Fibroblast of lung (primary cell): ENCODE results near the gene OGDH. TPM values are rescaled to one million over a fixed set of nuclear protein-coding genes. Genes with fewer than 3 reads are reported as not detected.

Experiments
- DNase-seq, 2 donors: peaks; one replicate each; pipeline versions ENCODE4 v3.0.0 to v3.0.0-alpha.2; 2010; ENCODE audit warnings: low read depth in 2 of 2
- H2AFZ ChIP-seq: 2 replicates; pipeline ENCODE4 v1.5.1; 2012; ENCODE audit warnings: low read length, control low read depth, inconsistent platforms
- H3K27ac ChIP-seq: 2 replicates; pipeline ENCODE4 v1.5.1; 2011; ENCODE audit warnings: low read length, control low read depth; ENCODE audit not compliant: insufficient read depth
- H3K27me3 ChIP-seq: 2 replicates; pipeline ENCODE4 v1.5.1; 2011; ENCODE audit warnings: mild to moderate bottlenecking, low read length; ENCODE audit not compliant: control insufficient read depth, insufficient read depth
- H3K36me3 ChIP-seq: 2 replicates; pipeline ENCODE4 v1.5.1; 2011; ENCODE audit warnings: low read length; ENCODE audit not compliant: control insufficient read depth, insufficient read depth
- H3K4me1 ChIP-seq: 2 replicates; pipeline ENCODE4 v1.5.1; 2011; ENCODE audit warnings: low read length; ENCODE audit not compliant: control insufficient read depth, insufficient read depth; ENCODE audit errors: extremely low read depth
- H3K4me2 ChIP-seq: 2 replicates; pipeline ENCODE4 v1.5.1; 2011; ENCODE audit warnings: low read length, control low read depth; ENCODE audit not compliant: insufficient read depth; ENCODE audit errors: extremely low read depth
- H3K4me3 ChIP-seq, 4 experiments: fragments of 200-600 bp in 1 of 4; sonication (generic) in 1 of 4; replicated peaks in 1 of 4; 2 replicates each; pipeline ENCODE4 v1.5.1; 2011 to 2016; ENCODE audit warnings: low read length in 4 of 4, low read depth in 3 of 4, mild to moderate bottlenecking in 3 of 4, control low read depth in 2 of 4, inconsistent platforms in 1 of 4, mixed read lengths in 1 of 4; ENCODE audit not compliant: insufficient read depth in 1 of 4; ENCODE audit errors: control extremely low read depth in 1 of 4
- H3K79me2 ChIP-seq: 2 replicates; pipeline ENCODE4 v1.5.1; 2012; ENCODE audit warnings: mild to moderate bottlenecking, low read length, inconsistent platforms; ENCODE audit not compliant: control insufficient read depth, insufficient read depth
- H3K9ac ChIP-seq: 2 replicates; pipeline ENCODE4 v1.5.1; 2011; ENCODE audit warnings: mild to moderate bottlenecking, low read length, control low read depth; ENCODE audit not compliant: insufficient read depth
- H3K9me3 ChIP-seq: 2 replicates; pipeline ENCODE4 v1.5.1; 2012; ENCODE audit warnings: low read depth, low read length; ENCODE audit not compliant: control insufficient read depth, insufficient read depth
- H4K20me1 ChIP-seq: 2 replicates; pipeline ENCODE4 v1.5.1; 2011; ENCODE audit warnings: low read length; ENCODE audit not compliant: control insufficient read depth, insufficient read depth; ENCODE audit errors: extremely low read depth
- EZH2 ChIP-seq: IDR thresholded peaks from 2 replicates; pipeline ENCODE4 v1.5.1; 2012; ENCODE audit warnings: low read length, control low read depth, mild to moderate bottlenecking; ENCODE audit errors: missing control alignments
- polyA plus RNA-seq, 2 donors: library from polyadenylated mRNA; depleted of rRNA in 1 of 2; stranded (reverse) in 1 of 2; unstranded in 1 of 2; fragments of >200 nt; gene quantifications; 2 replicates each; pipeline ENCODE4 v1.2.1, GENCODE V29; 2011 to 2012; ENCODE audit warnings: missing spikeins in 1 of 2
- total RNA-seq: library from RNA; depleted of rRNA; stranded (reverse); fragments of >200 nt; gene quantifications from 2 replicates; pipeline ENCODE4 v1.2.1, GENCODE V29; 2014
- TF ChIP-seq, protein P1 (sequence below), 2 donors: IDR thresholded peaks in 1 of 2; conservative IDR thresholded peaks in 1 of 2; 1 replicate in 1 of 2; 2 replicates in 1 of 2; pipeline ENCODE4 v1.5.1; 2011 to 2012; ENCODE audit warnings: low read length in 2 of 2, control low read depth in 1 of 2, inconsistent platforms in 1 of 2, low read depth in 1 of 2, mild to moderate bottlenecking in 1 of 2

OGDH gene
- total and polyA plus RNA-seq, 2 donors (not counting 1 experiment from before 2014, with no cell fraction given): 60.8 to 69.2 TPM

GRCh38 chr7:44738051-44738723 lies 131.8 kb downstream of the OGDH start:
- Histone ChIP-seq H4K20me1 (no peaks in the 10 kb centered on the region), H3K4me3 (no peak overlapping the region), H3K27ac (no peak overlapping the region), H3K79me2 (no peaks in the 10 kb centered on the region), H3K4me2 (no peak overlapping the region), H3K9me3 (no peaks in the 10 kb centered on the region), H3K4me1 (peaks cover 5% of the 10 kb centered on the region), H3K27me3 (no peaks in the 10 kb centered on the region), H2AFZ (no peak overlapping the region), H3K9ac (no peak overlapping the region), H3K36me3 (no peaks in the 10 kb centered on the region)
- TF ChIP-seq, protein P1, sequence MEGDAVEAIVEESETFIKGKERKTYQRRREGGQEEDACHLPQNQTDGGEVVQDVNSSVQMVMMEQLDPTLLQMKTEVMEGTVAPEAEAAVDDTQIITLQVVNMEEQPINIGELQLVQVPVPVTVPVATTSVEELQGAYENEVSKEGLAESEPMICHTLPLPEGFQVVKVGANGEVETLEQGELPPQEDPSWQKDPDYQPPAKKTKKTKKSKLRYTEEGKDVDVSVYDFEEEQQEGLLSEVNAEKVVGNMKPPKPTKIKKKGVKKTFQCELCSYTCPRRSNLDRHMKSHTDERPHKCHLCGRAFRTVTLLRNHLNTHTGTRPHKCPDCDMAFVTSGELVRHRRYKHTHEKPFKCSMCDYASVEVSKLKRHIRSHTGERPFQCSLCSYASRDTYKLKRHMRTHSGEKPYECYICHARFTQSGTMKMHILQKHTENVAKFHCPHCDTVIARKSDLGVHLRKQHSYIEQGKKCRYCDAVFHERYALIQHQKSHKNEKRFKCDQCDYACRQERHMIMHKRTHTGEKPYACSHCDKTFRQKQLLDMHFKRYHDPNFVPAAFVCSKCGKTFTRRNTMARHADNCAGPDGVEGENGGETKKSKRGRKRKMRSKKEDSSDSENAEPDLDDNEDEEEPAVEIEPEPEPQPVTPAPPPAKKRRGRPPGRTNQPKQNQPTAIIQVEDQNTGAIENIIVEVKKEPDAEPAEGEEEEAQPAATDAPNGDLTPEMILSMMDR (conservative IDR thresholded peaks at IDR 0.05 in 1 of 2, IDR thresholded peaks at IDR 0.05 in 1 of 2; ENCODE audit: low read depth in 1 of 2, low read length in 2 of 2): no peak
- TF ChIP-seq EZH2: no peak
- DNase-seq: no peak

DNA sequence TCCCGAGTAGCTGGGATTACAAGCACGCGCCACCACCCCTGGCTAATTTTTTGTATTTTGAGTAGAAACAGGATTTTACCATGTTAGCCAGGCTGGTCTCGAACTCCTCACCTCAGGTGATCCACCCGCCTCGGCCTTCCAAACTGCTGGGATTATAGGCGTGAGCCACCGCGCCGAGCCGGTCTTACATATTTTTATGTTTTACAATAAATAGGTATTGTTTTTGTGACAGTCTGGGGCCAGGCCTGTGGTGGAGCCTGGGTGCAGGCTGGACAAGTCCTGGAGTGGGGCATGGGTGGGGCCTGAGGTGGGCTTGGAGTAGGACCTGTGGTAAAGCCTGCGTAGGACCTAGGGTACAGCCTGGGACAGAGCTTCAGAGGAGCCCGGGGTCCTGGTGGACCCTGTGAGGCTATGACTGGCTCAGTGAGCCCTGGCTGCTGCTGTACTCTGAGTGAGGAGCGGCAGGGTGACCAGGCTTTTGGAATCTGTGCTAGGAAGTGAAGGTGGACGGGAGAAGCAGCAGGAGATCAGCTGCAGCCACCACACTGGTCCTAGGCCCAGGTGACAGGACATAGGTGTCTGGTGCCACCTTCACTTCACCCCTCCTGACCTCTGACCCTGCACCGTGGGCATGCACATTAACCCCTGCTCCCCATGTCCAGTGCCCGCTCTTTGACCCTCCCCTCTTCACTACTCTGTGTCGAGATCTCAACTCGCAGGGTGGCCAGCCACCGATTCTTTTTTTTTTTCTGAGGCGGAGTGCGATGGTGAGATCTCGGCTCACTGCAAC lies 132.6 kb downstream of the OGDH start:
- H3K4me3 ChIP-seq: no peak overlapping the region
- no peaks in the 10 kb centered on the region for H3K36me3 ChIP-seq
- no peak overlapping the region for H3K9ac ChIP-seq
- DNase-seq: no peak
- peaks cover 5% of the 10 kb centered on the region for H3K4me1 ChIP-seq
- no peak overlapping the region for H3K27ac ChIP-seq
- H3K9me3 ChIP-seq: no peaks in the 10 kb centered on the region
- H3K4me2 ChIP-seq: no peak overlapping the region
- H3K27me3 ChIP-seq: no peaks in the 10 kb centered on the region
- no peak overlapping the region for H2AFZ ChIP-seq
- TF ChIP-seq, protein P1 (conservative IDR thresholded peaks at IDR 0.05 in 1 of 2, IDR thresholded peaks at IDR 0.05 in 1 of 2; ENCODE audit: low read depth in 1 of 2, low read length in 2 of 2): no peak
- no peak for TF ChIP-seq EZH2
- no peaks in the 10 kb centered on the region for H3K79me2 ChIP-seq
- H4K20me1 ChIP-seq: no peaks in the 10 kb centered on the region

- H3K9ac ChIP-seq: no peak overlapping the region
- no peaks in the 10 kb centered on the region for H3K27me3 ChIP-seq
- H3K27ac ChIP-seq: no peak overlapping the region
- TF ChIP-seq, protein P1 (conservative IDR thresholded peaks at IDR 0.05 in 1 of 2, IDR thresholded peaks at IDR 0.05 in 1 of 2; ENCODE audit: low read depth in 1 of 2, low read length in 2 of 2): no peak
- TF ChIP-seq EZH2: no peak
- no peak overlapping the region for H3K4me3 ChIP-seq
- no peak overlapping the region for H3K4me2 ChIP-seq
- DNase-seq: no peak
- no peaks in the 10 kb centered on the region for H3K36me3 ChIP-seq
- no peaks in the 10 kb centered on the region for H3K79me2 ChIP-seq
- H4K20me1 ChIP-seq: no peaks in the 10 kb centered on the region
- no peak overlapping the region for H2AFZ ChIP-seq
- peaks cover 2% of the 10 kb centered on the region for H3K4me1 ChIP-seq
- no peaks in the 10 kb centered on the region for H3K9me3 ChIP-seq
Measured at GRCh38 chr7:44740055-44740454, 133.6 kb downstream of the OGDH start.
